ENCODE measurements around the gene TMEM107. TPM values are rescaled to one million over a fixed set of nuclear protein-coding genes. Genes with fewer than 3 reads are reported as not detected.

Gene TMEM107
- total RNA-seq, 1 experiment from 2014 or later: 17.2 TPM

- TF ChIP-seq SMAD3 (CRISPR knock-in tag; IDR thresholded peaks at IDR 0.05; ENCODE audit: borderline replicate concordance) (no peak), NFATC4 (CRISPR knock-in tag; IDR thresholded peaks at IDR 0.05) (no peak), ATF1 (CRISPR knock-in tag; IDR thresholded peaks at IDR 0.05) (no peak), TEAD4 (CRISPR knock-in tag; IDR thresholded peaks at IDR 0.05) (no peak), NR2C2 (CRISPR knock-in tag; IDR thresholded peaks at IDR 0.05) (no peak), ESRRA (CRISPR knock-in tag; IDR thresholded peaks at IDR 0.05; ENCODE audit: borderline replicate concordance) (no peak), NFYB (CRISPR knock-in tag; conservative IDR thresholded peaks at IDR 0.05; ENCODE audit: low read depth) (no peak), USF2 (CRISPR knock-in tag; IDR thresholded peaks at IDR 0.05) (peak; percentile 61), CDX4 (CRISPR knock-in tag; IDR thresholded peaks at IDR 0.05; ENCODE audit: borderline replicate concordance) (no peak), ATF3 (CRISPR knock-in tag; conservative IDR thresholded peaks at IDR 0.05) (no peak), ELF4 (CRISPR knock-in tag; IDR thresholded peaks at IDR 0.05; ENCODE audit: low read depth) (no peak), ZBTB21 (CRISPR knock-in tag; IDR thresholded peaks at IDR 0.05; ENCODE audit: borderline replicate concordance) (no peak), HMGXB4 (CRISPR knock-in tag; IDR thresholded peaks at IDR 0.05) (0 out of 2 replicates have a peak, but pooled peaks have one; percentile 1), ZNF423 (CRISPR knock-in tag; IDR thresholded peaks at IDR 0.05) (peak; percentile 45; the same call in 1 of the 2 replicates), ZNF263 (CRISPR knock-in tag; IDR thresholded peaks at IDR 0.05; ENCODE audit: low read depth) (no peak), CREM (CRISPR knock-in tag; IDR thresholded peaks at IDR 0.05) (0 out of 2 replicates have a peak, but pooled peaks have one; percentile 30), FOXK1 (CRISPR knock-in tag; IDR thresholded peaks at IDR 0.05) (no peak; the same call in 1 of the 2 replicates), ATF2 (CRISPR knock-in tag; IDR thresholded peaks at IDR 0.05; ENCODE audit: borderline replicate concordance, low read depth) (no peak), FOXP4 (CRISPR knock-in tag; IDR thresholded peaks at IDR 0.05) (no peak), NR3C1 (CRISPR knock-in tag; conservative IDR thresholded peaks at IDR 0.05; ENCODE audit: low read depth) (no peak), SMAD4 (CRISPR knock-in tag; IDR thresholded peaks at IDR 0.05) (no peak), SP1 (CRISPR knock-in tag; conservative IDR thresholded peaks at IDR 0.05) (peak; percentile 28; the same call in 1 of the 2 replicates), OVOL2 (CRISPR knock-in tag; IDR thresholded peaks at IDR 0.05; ENCODE audit: borderline replicate concordance) (no peak), CREB1 (CRISPR knock-in tag; IDR thresholded peaks at IDR 0.05) (no peak), GABPB1 (CRISPR knock-in tag; IDR thresholded peaks at IDR 0.05) (no peak), GTF2I (CRISPR knock-in tag; conservative IDR thresholded peaks at IDR 0.05) (no peak), ZNF121 (CRISPR knock-in tag; IDR thresholded peaks at IDR 0.05) (no peak), ZNF317 (CRISPR knock-in tag; IDR thresholded peaks at IDR 0.05; ENCODE audit: borderline replicate concordance, low read depth) (no peak), ZBTB43 (CRISPR knock-in tag; IDR thresholded peaks at IDR 0.05) (no peak), ZNF281 (CRISPR knock-in tag; IDR thresholded peaks at IDR 0.05) (peak; percentile 86; the same call in 1 of the 2 replicates), RELA (CRISPR knock-in tag; IDR thresholded peaks at IDR 0.05; ENCODE audit: borderline replicate concordance) (no peak)
Observed at GRCh38 chr17:8133399-8133798, 42.8 kb downstream of the TMEM107 start (continued).

All from WTC11 (cell line).